ENCODE data around the gene SPRY4.
"Not testable (repeated sequence)": the region's sequence is repeated elsewhere in the genome, so short reads cannot be mapped to it uniquely, and the experiment has no call there.

The SPRY4 gene

GRCh38 chr5:142305211-142305610, 19.6 kb downstream of the SPRY4 start:
- Histone ChIP-seq H3K4me3 (ENCODE audit: control insufficient read depth in 1 of 7, extremely low read depth in 1 of 7, insufficient read depth in 4 of 7, low read depth in 2 of 7, low read length in 6 of 7) (no peak overlapping the region), H3K9me3 (ENCODE audit: control extremely low read depth in 1 of 5, control insufficient read depth in 4 of 5, insufficient read depth in 2 of 5, low read depth in 1 of 5, low read length in 4 of 5) (no peaks in the 10 kb centered on the region), H3K27me3 (replicated peaks in 2 of 5; ENCODE audit: control insufficient read depth in 4 of 5, insufficient read depth in 5 of 5, low read length in 4 of 5) (no peaks in the 10 kb centered on the region), H3K4me1 (ENCODE audit: control extremely low read depth in 1 of 4, control insufficient read depth in 4 of 4, insufficient read depth in 4 of 4, low read length in 3 of 4) (no peaks in the 10 kb centered on the region), H3K27ac (ENCODE audit: insufficient read depth in 1 of 2, low read depth in 1 of 2, low read length in 2 of 2, poor library complexity in 1 of 2, severe bottlenecking in 2 of 2) (no peak overlapping the region), H3K36me3 (ENCODE audit: control insufficient read depth in 4 of 4, insufficient read depth in 4 of 4, low read length in 3 of 4) (no peaks in the 10 kb centered on the region)
- 100% methylated on average over 2 of the region's 3 CpGs for WGBS (ENCODE audit: insufficient coverage)
- POLR2A ChIA-PET = no interaction called here
- CTCF ChIA-PET = interaction anchor here (1.2 kb wide), 1 partner anchor 15 kb away, joined by 3 read pairs; no protein-coding TSS in a partner anchor
- no peak for DNase-seq

DNA sequence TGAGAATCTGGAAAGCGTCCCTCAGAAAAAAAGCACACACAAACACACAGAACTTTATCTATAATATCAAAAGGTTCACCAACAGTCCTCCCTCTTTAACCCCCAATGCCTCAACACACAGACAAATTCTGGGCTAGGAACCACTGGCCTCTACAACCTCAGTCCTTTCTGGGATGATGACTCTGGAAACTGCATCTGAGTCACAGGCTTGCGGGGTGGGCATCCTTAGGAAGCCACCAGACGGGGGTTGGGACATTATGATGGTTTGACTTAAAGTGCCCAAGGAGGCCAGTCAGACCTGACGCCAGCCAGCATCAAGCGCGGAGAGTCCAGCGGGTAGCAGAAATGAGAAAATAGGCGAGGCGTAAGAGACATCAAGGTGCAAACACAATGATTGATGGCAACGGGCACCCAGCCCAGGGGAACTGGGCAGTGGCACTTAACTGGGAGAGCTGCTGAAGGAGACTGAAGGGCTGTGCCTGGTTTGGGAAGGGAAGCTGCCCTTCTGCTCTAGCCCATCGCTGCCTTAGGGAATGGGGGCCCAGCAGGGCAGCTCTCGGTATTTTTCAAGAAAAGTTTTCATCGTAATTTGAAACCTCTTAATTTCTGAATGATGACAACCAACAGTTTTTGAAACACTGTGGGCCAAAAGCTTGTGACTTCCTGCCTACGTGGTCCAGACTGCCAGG, 20.7 kb downstream of the SPRY4 start:
- H3K4me3 ChIP-seq (ENCODE audit: control insufficient read depth in 1 of 7, extremely low read depth in 1 of 7, insufficient read depth in 4 of 7, low read depth in 2 of 7, low read length in 6 of 7) = no peak overlapping the region
- H3K27me3 ChIP-seq (replicated peaks in 2 of 5; ENCODE audit: control insufficient read depth in 4 of 5, insufficient read depth in 5 of 5, low read length in 4 of 5) = no peaks in the 10 kb centered on the region
- no peaks in the 10 kb centered on the region for H3K36me3 ChIP-seq (ENCODE audit: control insufficient read depth in 4 of 4, insufficient read depth in 4 of 4, low read length in 3 of 4)
- DNase-seq = no peak
- CTCF ChIA-PET = interaction anchor here (1.2 kb wide), 1 partner anchor 14 kb away, joined by 3 read pairs; no protein-coding TSS in a partner anchor
- no peaks in the 10 kb centered on the region for H3K9me3 ChIP-seq (ENCODE audit: control extremely low read depth in 1 of 5, control insufficient read depth in 4 of 5, insufficient read depth in 2 of 5, low read depth in 1 of 5, low read length in 4 of 5)
- no peaks in the 10 kb centered on the region for H3K4me1 ChIP-seq (ENCODE audit: control extremely low read depth in 1 of 4, control insufficient read depth in 4 of 4, insufficient read depth in 4 of 4, low read length in 3 of 4)
- WGBS (ENCODE audit: insufficient coverage) = 95% methylated on average over 13 of the region's 14 CpGs
- POLR2A ChIA-PET = no interaction called here
- no peak overlapping the region for H3K27ac ChIP-seq (ENCODE audit: insufficient read depth in 1 of 2, low read depth in 1 of 2, low read length in 2 of 2, poor library complexity in 1 of 2, severe bottlenecking in 2 of 2)

DNA sequence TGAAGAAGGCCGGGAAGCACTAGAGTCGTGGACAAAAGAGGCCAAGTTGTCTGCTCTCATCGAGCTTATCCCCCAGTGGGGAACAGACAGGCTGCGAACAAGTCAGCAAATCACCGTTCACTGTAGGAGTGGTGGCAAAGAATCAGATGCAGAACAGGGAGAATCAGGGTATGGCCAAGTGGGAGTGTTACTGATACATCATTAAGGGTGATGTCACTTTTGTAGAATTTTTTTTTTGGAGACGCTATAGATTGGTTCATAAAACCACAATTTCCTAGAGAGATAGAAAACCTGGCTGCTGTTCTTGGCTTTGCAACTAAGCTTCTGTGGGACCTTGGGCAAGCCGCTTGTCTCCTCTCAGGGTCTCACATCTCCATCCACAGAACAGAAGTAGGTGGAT, 21.3 kb downstream of the SPRY4 start:
- CTCF ChIA-PET = no interaction called here

GRCh38 chr5:142301540-142301939, 23.3 kb downstream of the SPRY4 start:
- Histone ChIP-seq H3K9me3 (ENCODE audit: control extremely low read depth in 1 of 5, control insufficient read depth in 4 of 5, insufficient read depth in 2 of 5, low read depth in 1 of 5, low read length in 4 of 5) (no peaks in the 10 kb centered on the region), H3K4me3 (ENCODE audit: control insufficient read depth in 1 of 7, extremely low read depth in 1 of 7, insufficient read depth in 4 of 7, low read depth in 2 of 7, low read length in 6 of 7) (no peak overlapping the region), H3K4me1 (ENCODE audit: control extremely low read depth in 1 of 4, control insufficient read depth in 4 of 4, insufficient read depth in 4 of 4, low read length in 3 of 4) (no peaks in the 10 kb centered on the region), H3K27me3 (replicated peaks in 2 of 5; ENCODE audit: control insufficient read depth in 4 of 5, insufficient read depth in 5 of 5, low read length in 4 of 5) (peaks cover 0 to 2% (median 0%) of the 10 kb centered on the region in 5 experiments), H3K36me3 (ENCODE audit: control insufficient read depth in 4 of 4, insufficient read depth in 4 of 4, low read length in 3 of 4) (no peaks in the 10 kb centered on the region), H3K27ac (ENCODE audit: insufficient read depth in 1 of 2, low read depth in 1 of 2, low read length in 2 of 2, poor library complexity in 1 of 2, severe bottlenecking in 2 of 2) (no peak overlapping the region)
- ChIA-PET CTCF (no interaction called here), POLR2A (no interaction called here)
- WGBS (ENCODE audit: insufficient coverage) = 100% methylated on average over 1 of the region's 4 CpGs
- no peak for DNase-seq

More for the DNA sequence above, 21.3 kb downstream of the SPRY4 start:
- POLR2A ChIA-PET = no interaction called here
- H3K27ac ChIP-seq (ENCODE audit: insufficient read depth in 1 of 2, low read depth in 1 of 2, low read length in 2 of 2, poor library complexity in 1 of 2, severe bottlenecking in 2 of 2) = no peak overlapping the region
- 95% methylated on average over 6 of the region's 7 CpGs for WGBS (ENCODE audit: insufficient coverage)
- no peaks in the 10 kb centered on the region for H3K4me1 ChIP-seq (ENCODE audit: control extremely low read depth in 1 of 4, control insufficient read depth in 4 of 4, insufficient read depth in 4 of 4, low read length in 3 of 4)
- no peaks in the 10 kb centered on the region for H3K27me3 ChIP-seq (replicated peaks in 2 of 5; ENCODE audit: control insufficient read depth in 4 of 5, insufficient read depth in 5 of 5, low read length in 4 of 5)
- DNase-seq = no peak
- H3K36me3 ChIP-seq (ENCODE audit: control insufficient read depth in 4 of 4, insufficient read depth in 4 of 4, low read length in 3 of 4) = no peaks in the 10 kb centered on the region
- H3K9me3 ChIP-seq (ENCODE audit: control extremely low read depth in 1 of 5, control insufficient read depth in 4 of 5, insufficient read depth in 2 of 5, low read depth in 1 of 5, low read length in 4 of 5) = no peaks in the 10 kb centered on the region
- H3K4me3 ChIP-seq (ENCODE audit: control insufficient read depth in 1 of 7, extremely low read depth in 1 of 7, insufficient read depth in 4 of 7, low read depth in 2 of 7, low read length in 6 of 7) = no peak overlapping the region

GRCh38 chr5:142300677-142301076, 24.1 kb downstream of the SPRY4 start:
- H3K27ac ChIP-seq (ENCODE audit: insufficient read depth in 1 of 2, low read depth in 1 of 2, low read length in 2 of 2, poor library complexity in 1 of 2, severe bottlenecking in 2 of 2) = no peak overlapping the region

DNA sequence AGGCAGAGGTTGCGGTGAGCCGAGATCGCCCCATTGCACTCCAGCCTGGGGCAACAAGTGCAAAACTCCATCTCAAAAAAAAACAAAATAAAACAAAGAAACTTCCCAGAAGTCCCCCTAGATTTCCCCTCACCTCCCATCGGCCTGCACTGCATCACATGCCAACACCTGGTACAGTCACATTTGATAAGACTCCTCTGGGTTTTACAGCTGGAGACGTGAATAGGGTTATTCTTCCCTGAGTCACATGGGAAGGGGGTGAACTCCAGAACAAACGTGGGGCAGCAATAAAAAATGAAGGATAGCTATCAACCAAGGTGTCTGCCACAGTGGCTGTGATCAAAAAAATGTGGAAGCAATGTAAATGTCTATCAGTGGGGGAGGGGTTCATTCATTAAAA, 26.0 kb downstream of the SPRY4 start:
- ChIA-PET CTCF (interaction anchor here (1.1 kb wide), 1 partner anchor 24 kb away, joined by 3 read pairs; no protein-coding TSS in a partner anchor), POLR2A (no interaction called here)
- H3K4me3 ChIP-seq (ENCODE audit: control insufficient read depth in 1 of 7, extremely low read depth in 1 of 7, insufficient read depth in 4 of 7, low read depth in 2 of 7, low read length in 6 of 7) = no peak overlapping the region
- no peaks in the 10 kb centered on the region for H3K9me3 ChIP-seq (ENCODE audit: control extremely low read depth in 1 of 5, control insufficient read depth in 4 of 5, insufficient read depth in 2 of 5, low read depth in 1 of 5, low read length in 4 of 5)
- WGBS (ENCODE audit: insufficient coverage) = 91% methylated on average over 3 of the region's 6 CpGs
- no peaks in the 10 kb centered on the region for H3K4me1 ChIP-seq (ENCODE audit: control extremely low read depth in 1 of 4, control insufficient read depth in 4 of 4, insufficient read depth in 4 of 4, low read length in 3 of 4)
- no peak for DNase-seq
- H3K27me3 ChIP-seq (replicated peaks in 2 of 5; ENCODE audit: control insufficient read depth in 4 of 5, insufficient read depth in 5 of 5, low read length in 4 of 5) = peaks cover 0 to 3% (median 0%) of the 10 kb centered on the region in 5 experiments
- H3K27ac ChIP-seq (ENCODE audit: insufficient read depth in 1 of 2, low read depth in 1 of 2, low read length in 2 of 2, poor library complexity in 1 of 2, severe bottlenecking in 2 of 2) = no peak overlapping the region
- no peaks in the 10 kb centered on the region for H3K36me3 ChIP-seq (ENCODE audit: control insufficient read depth in 4 of 4, insufficient read depth in 4 of 4, low read length in 3 of 4)

More at GRCh38 chr5:142300677-142301076, 24.1 kb downstream of the SPRY4 start:
- 98% methylated on average over 8 of the region's 8 CpGs for WGBS (ENCODE audit: insufficient coverage)
- CTCF ChIA-PET = no interaction called here
- Histone ChIP-seq H3K9me3 (ENCODE audit: control extremely low read depth in 1 of 5, control insufficient read depth in 4 of 5, insufficient read depth in 2 of 5, low read depth in 1 of 5, low read length in 4 of 5) (no peaks in the 10 kb centered on the region), H3K4me3 (ENCODE audit: control insufficient read depth in 1 of 7, extremely low read depth in 1 of 7, insufficient read depth in 4 of 7, low read depth in 2 of 7, low read length in 6 of 7) (no peak overlapping the region), H3K27me3 (replicated peaks in 2 of 5; ENCODE audit: control insufficient read depth in 4 of 5, insufficient read depth in 5 of 5, low read length in 4 of 5) (peaks cover 0 to 3% (median 0%) of the 10 kb centered on the region in 5 experiments), H3K36me3 (ENCODE audit: control insufficient read depth in 4 of 4, insufficient read depth in 4 of 4, low read length in 3 of 4) (no peaks in the 10 kb centered on the region), H3K4me1 (ENCODE audit: control extremely low read depth in 1 of 4, control insufficient read depth in 4 of 4, insufficient read depth in 4 of 4, low read length in 3 of 4) (no peaks in the 10 kb centered on the region)
- POLR2A ChIA-PET = no interaction called here
- DNase-seq = no peak

DNA sequence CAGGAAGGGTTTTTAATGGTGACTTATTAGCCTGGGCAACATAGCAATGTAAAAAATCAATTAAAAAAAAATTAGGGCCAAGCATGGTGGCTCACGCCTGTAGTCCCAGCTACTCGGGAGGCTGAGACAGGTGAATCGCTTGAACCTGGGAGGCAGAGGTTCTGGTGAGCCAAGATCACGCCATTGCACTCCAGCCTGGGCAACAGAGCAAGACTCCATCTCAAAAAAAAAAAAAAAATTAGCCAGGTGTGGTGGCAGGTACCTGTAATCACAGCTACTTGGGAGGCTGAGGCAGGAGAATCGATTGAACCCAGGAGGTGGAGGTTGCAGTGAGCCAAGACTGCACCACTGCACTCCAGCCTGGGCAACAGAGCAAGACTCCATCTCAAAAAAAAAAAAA, 27.0 kb downstream of the SPRY4 start:
- H3K4me1 ChIP-seq (ENCODE audit: control extremely low read depth in 1 of 4, control insufficient read depth in 4 of 4, insufficient read depth in 4 of 4, low read length in 3 of 4); H3K4me3 ChIP-seq (ENCODE audit: control insufficient read depth in 1 of 7, extremely low read depth in 1 of 7, insufficient read depth in 4 of 7, low read depth in 2 of 7, low read length in 6 of 7); H3K27ac ChIP-seq (ENCODE audit: insufficient read depth in 1 of 2, low read depth in 1 of 2, low read length in 2 of 2, poor library complexity in 1 of 2, severe bottlenecking in 2 of 2); POLR2A ChIA-PET; H3K9me3 ChIP-seq (ENCODE audit: control extremely low read depth in 1 of 5, control insufficient read depth in 4 of 5, insufficient read depth in 2 of 5, low read depth in 1 of 5, low read length in 4 of 5); DNase-seq; H3K27me3 ChIP-seq (replicated peaks in 2 of 5; ENCODE audit: control insufficient read depth in 4 of 5, insufficient read depth in 5 of 5, low read length in 4 of 5); H3K36me3 ChIP-seq (ENCODE audit: control insufficient read depth in 4 of 4, insufficient read depth in 4 of 4, low read length in 3 of 4): not testable (repeated sequence)
- CTCF ChIA-PET = interaction anchor here (1.1 kb wide), 1 partner anchor 25 kb away, joined by 3 read pairs; no protein-coding TSS in a partner anchor
- WGBS (ENCODE audit: insufficient coverage) = 100% methylated on average over 3 of the region's 5 CpGs

Measured in common myeloid progenitor, CD34-positive (primary cell).